CD14-positive monocyte (primary cell): Measurements from ENCODE around the gene CCL4. TPM values are rescaled to one million over a fixed set of nuclear protein-coding genes. Genes with fewer than 3 reads are reported as not detected.

ENCODE experiments used
- DNase-seq, 3 donors: peaks; one replicate each; pipeline ENCODE4 v3.0.0-alpha.2; 2011 to 2022
- H2AFZ ChIP-seq: 2 replicates; pipeline ENCODE4 v1.6.0; 2012; ENCODE audit warnings: mild to moderate bottlenecking, low read depth, low read length, inconsistent platforms; ENCODE audit not compliant: insufficient read depth, poor library complexity, severe bottlenecking
- H3K27ac ChIP-seq, 2 donors: 1 replicate in 1 of 2; 2 replicates in 1 of 2; pipeline ENCODE4 v1.5.1; 2012 to 2013; ENCODE audit warnings: low read length in 2 of 2, control low read depth in 1 of 2, inconsistent platforms in 1 of 2, low read depth in 1 of 2, mild to moderate bottlenecking in 1 of 2
- H3K27me3 ChIP-seq, 2 donors: one replicate each; pipeline versions ENCODE4 v1.6.0 to v1.6.1; 2011 to 2013; ENCODE audit warnings: low read length in 2 of 2; ENCODE audit not compliant: control insufficient read depth in 2 of 2, insufficient read depth in 2 of 2
- H3K36me3 ChIP-seq, 2 donors: replicated peaks in 1 of 2; 1 replicate in 1 of 2; 2 replicates in 1 of 2; pipeline versions ENCODE4 v1.5.1 to v1.6.1; 2012 to 2013; ENCODE audit warnings: low read length in 2 of 2, control low read depth in 1 of 2, inconsistent platforms in 1 of 2, mild to moderate bottlenecking in 1 of 2; ENCODE audit not compliant: insufficient read depth in 2 of 2, control insufficient read depth in 1 of 2
- H3K4me1 ChIP-seq, 2 donors: 1 replicate in 1 of 2; 2 replicates in 1 of 2; pipeline versions ENCODE4 v1.5.1 to v1.6.1; 2012 to 2013; ENCODE audit warnings: low read length in 2 of 2, control low read depth in 1 of 2, inconsistent platforms in 1 of 2, mild to moderate bottlenecking in 1 of 2, moderate library complexity in 1 of 2; ENCODE audit not compliant: insufficient read depth in 2 of 2, control insufficient read depth in 1 of 2
- H3K4me2 ChIP-seq: replicated peaks from 2 replicates; pipeline ENCODE3; 2012; ENCODE audit warnings: low read length, moderate library complexity, mild to moderate bottlenecking; ENCODE audit not compliant: poor library complexity, severe bottlenecking; ENCODE audit errors: extremely low read depth
- H3K4me3 ChIP-seq, 3 experiments: fragments of 200-600 bp in 1 of 3; sonication (generic) in 1 of 3; replicated peaks in 1 of 3; 1 replicate in 2 of 3; 2 replicates in 1 of 3; pipeline ENCODE4 v1.5.1; 2011 to 2013; ENCODE audit warnings: low read length in 3 of 3, mild to moderate bottlenecking in 3 of 3, control low read depth in 2 of 3, low read depth in 2 of 3, inconsistent platforms in 1 of 3, moderate library complexity in 1 of 3
- H3K79me2 ChIP-seq: 2 replicates; pipeline ENCODE4 v1.6.0; 2012; ENCODE audit warnings: mild to moderate bottlenecking, control low read depth, inconsistent platforms, low read length, moderate library complexity; ENCODE audit not compliant: insufficient read depth
- H3K9ac ChIP-seq: 2 replicates; pipeline ENCODE4 v1.6.0; 2017; ENCODE audit warnings: low read length, mild to moderate bottlenecking; ENCODE audit not compliant: insufficient read depth, poor library complexity, severe bottlenecking
- H3K9me3 ChIP-seq, 2 donors: replicated peaks in 1 of 2; 1 replicate in 1 of 2; 2 replicates in 1 of 2; pipeline versions ENCODE4 v1.5.1 to v1.6.1; 2012 to 2013; ENCODE audit warnings: low read length in 2 of 2, control low read depth in 1 of 2; ENCODE audit not compliant: control insufficient read depth in 1 of 2, insufficient read depth in 1 of 2
- H4K20me1 ChIP-seq: 2 replicates; pipeline ENCODE4 v1.6.0; 2012; ENCODE audit warnings: mild to moderate bottlenecking, low read length, control low read depth, moderate library complexity; ENCODE audit not compliant: insufficient read depth
- H3K27ac Mint-ChIP-seq, 7 donors: one replicate each; pipeline ENCODE4 v1.8.0; 2020; ENCODE audit warnings: mild to moderate bottlenecking in 7 of 7, mixed read lengths in 7 of 7, moderate library complexity in 6 of 7, inconsistent platforms in 2 of 7
- H3K27me3 Mint-ChIP-seq, 3 donors: one replicate each; pipeline ENCODE4 v1.8.0; 2021 to 2022; ENCODE audit warnings: low read depth in 3 of 3, mild to moderate bottlenecking in 3 of 3, mixed read lengths in 3 of 3, moderate library complexity in 3 of 3, inconsistent platforms in 1 of 3
- H3K36me3 Mint-ChIP-seq, 2 donors: one replicate each; pipeline ENCODE4 v1.8.0; 2020; ENCODE audit warnings: mixed read lengths in 2 of 2, inconsistent platforms in 1 of 2, mild to moderate bottlenecking in 1 of 2
- H3K4me1 Mint-ChIP-seq: one replicate; pipeline ENCODE4 v1.8.0; 2020; ENCODE audit warnings: mild to moderate bottlenecking, mixed read lengths
- H3K4me3 Mint-ChIP-seq, 2 donors: one replicate each; pipeline ENCODE4 v1.8.0; 2020; ENCODE audit warnings: mild to moderate bottlenecking in 2 of 2, mixed read lengths in 2 of 2, moderate library complexity in 1 of 2
- H3K9me3 Mint-ChIP-seq, 7 donors: one replicate each; pipeline ENCODE4 v1.8.0; 2020 to 2022; ENCODE audit warnings: mixed read lengths in 7 of 7, mild to moderate bottlenecking in 6 of 7, moderate library complexity in 6 of 7, inconsistent platforms in 2 of 7
- WGBS: methylation state at CpG from one replicate; pipeline ENCODE4 v1.1.5; 2013; ENCODE audit warnings: missing lambda C conversion rate; ENCODE audit not compliant: insufficient coverage; 5-methylcytosine and 5-hydroxymethylcytosine counted together
- intact Hi-C, 2 donors: fragments of 100-400 bp; cut with micrococcal nuclease; formaldehyde crosslinking; loops; one replicate each; pipeline versions ENCODE4 v1.15.0 to v1.15.1; 2023
- polyA plus RNA-seq, 3 donors: library from polyadenylated mRNA; depleted of rRNA in 1 of 3; unstranded in 2 of 3; stranded (reverse) in 1 of 3; fragments of 300-500 nt in 2 of 3; fragments of >200 nt in 1 of 3; fragmentation: Illumina TruSeq in 2 of 3; gene quantifications; 1 replicate in 2 of 3; 2 replicates in 1 of 3; pipeline ENCODE4 v1.2.3, GENCODE V29; 2012 to 2021
- TF ChIP-seq, protein P1 (sequence below): fragments of 200-600 bp; IDR thresholded peaks from one replicate; pipeline ENCODE4 v1.8.0; 2022; ENCODE audit warnings: antibody characterized with exemption, mild to moderate bottlenecking

CCL4 gene
- polyA plus RNA-seq, 3 donors = 11.8 to 41.7 (median 40.6) TPM

GRCh38 chr17:36130346-36130745 lies 26.7 kb downstream of the CCL4 start:
- 20% methylated on average over 1 of the region's 5 CpGs for WGBS
- Histone ChIP-seq H3K79me2 (no peaks in the 10 kb centered on the region), H3K4me3 (no peak overlapping the region), H3K27ac (no peak overlapping the region), H2AFZ (no peak overlapping the region), H3K27me3 (no peaks in the 10 kb centered on the region), H4K20me1 (no peaks in the 10 kb centered on the region), H3K4me2 (no peak overlapping the region), H3K4me1 (peaks cover 15 to 27% of the 10 kb centered on the region in 2 donors), H3K9me3 (peaks cover 11 to 18% of the 10 kb centered on the region in 2 donors), H3K36me3 (no peaks in the 10 kb centered on the region), H3K9ac (no peak overlapping the region)
- Mint-ChIP-seq H3K9me3 (peaks cover 10 to 18% (median 16%) of the 10 kb centered on the region in 7 donors), H3K4me3 (no peak overlapping the region), H3K4me1 (peaks cover 41% of the 10 kb centered on the region), H3K27ac (no peak overlapping the region), H3K36me3 (peaks cover 0 to 3% of the 10 kb centered on the region in 2 donors), H3K27me3 (peaks cover 0 to 4% (median 1%) of the 10 kb centered on the region in 3 donors)
- intact Hi-C loops = loop anchor here in 1 of 2 donors (5.0 kb wide), 1 partner anchor 98 kb away; no protein-coding TSS in a partner anchor
- no peak for DNase-seq
- TF ChIP-seq, protein P1, sequence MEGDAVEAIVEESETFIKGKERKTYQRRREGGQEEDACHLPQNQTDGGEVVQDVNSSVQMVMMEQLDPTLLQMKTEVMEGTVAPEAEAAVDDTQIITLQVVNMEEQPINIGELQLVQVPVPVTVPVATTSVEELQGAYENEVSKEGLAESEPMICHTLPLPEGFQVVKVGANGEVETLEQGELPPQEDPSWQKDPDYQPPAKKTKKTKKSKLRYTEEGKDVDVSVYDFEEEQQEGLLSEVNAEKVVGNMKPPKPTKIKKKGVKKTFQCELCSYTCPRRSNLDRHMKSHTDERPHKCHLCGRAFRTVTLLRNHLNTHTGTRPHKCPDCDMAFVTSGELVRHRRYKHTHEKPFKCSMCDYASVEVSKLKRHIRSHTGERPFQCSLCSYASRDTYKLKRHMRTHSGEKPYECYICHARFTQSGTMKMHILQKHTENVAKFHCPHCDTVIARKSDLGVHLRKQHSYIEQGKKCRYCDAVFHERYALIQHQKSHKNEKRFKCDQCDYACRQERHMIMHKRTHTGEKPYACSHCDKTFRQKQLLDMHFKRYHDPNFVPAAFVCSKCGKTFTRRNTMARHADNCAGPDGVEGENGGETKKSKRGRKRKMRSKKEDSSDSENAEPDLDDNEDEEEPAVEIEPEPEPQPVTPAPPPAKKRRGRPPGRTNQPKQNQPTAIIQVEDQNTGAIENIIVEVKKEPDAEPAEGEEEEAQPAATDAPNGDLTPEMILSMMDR = no peak

DNA sequence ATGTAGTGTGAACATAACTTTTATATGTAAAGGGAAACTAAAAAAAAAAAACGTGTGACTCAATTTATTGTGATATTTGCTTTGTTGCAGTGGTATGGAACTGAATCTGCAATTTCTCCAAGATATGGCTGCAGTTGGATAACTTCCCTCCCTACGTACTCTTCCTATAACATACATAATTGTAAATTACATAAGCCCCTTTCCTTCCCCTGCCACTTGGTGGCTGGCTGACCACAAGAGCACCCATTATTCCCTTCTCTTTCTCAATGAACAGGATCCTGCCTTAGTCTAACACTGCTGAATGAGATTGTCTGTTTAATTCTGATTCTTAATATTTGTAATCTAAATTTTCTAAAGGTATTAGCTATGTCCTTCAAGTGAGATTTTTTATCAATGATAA lies 27.8 kb downstream of the CCL4 start:
- H3K27me3 ChIP-seq = no peaks in the 10 kb centered on the region
- WGBS = no CpG with 5 or more reads among the region's 2 CpGs
- H2AFZ ChIP-seq = no peak overlapping the region
- H3K36me3 ChIP-seq = no peaks in the 10 kb centered on the region
- Mint-ChIP-seq H3K9me3 (peaks cover 0 to 7% (median 6%) of the 10 kb centered on the region in 7 donors), H3K27me3 (peaks cover 0 to 4% (median 0%) of the 10 kb centered on the region in 3 donors), H3K4me1 (peaks cover 43% of the 10 kb centered on the region), H3K4me3 (peak overlapping the region in 1 of 2 donors; percentile 42), H3K36me3 (no peaks in the 10 kb centered on the region), H3K27ac (peak overlapping the region in 3 of 7 donors; percentile 54 to 70 (median 69))
- H4K20me1 ChIP-seq = no peaks in the 10 kb centered on the region
- H3K27ac ChIP-seq = no peak overlapping the region
- no peak overlapping the region for H3K9ac ChIP-seq
- H3K4me3 ChIP-seq = peak overlapping the region in 1 of 3 experiments; percentile 2
- peaks cover 15 to 27% of the 10 kb centered on the region in 2 donors for H3K4me1 ChIP-seq
- H3K4me2 ChIP-seq = no peak overlapping the region
- peaks cover 0 to 7% of the 10 kb centered on the region in 2 donors for H3K9me3 ChIP-seq
- TF ChIP-seq, protein P1 = peak; percentile 33
- DNase-seq = peak; percentile 32 to 70 (median 46)
- intact Hi-C loops = loop anchor here in 1 of 2 donors (5.0 kb wide), 1 partner anchor 99 kb away; no protein-coding TSS in a partner anchor
- no peaks in the 10 kb centered on the region for H3K79me2 ChIP-seq
